Activated gamma-delta T cell treated with anti-CD3 and anti-CD28 coated beads, Interleukin-2, amount 50 U/mL, for 16 hours (primary cell): Measurements from ENCODE around the gene AGPAT1.
"Not testable (repeated sequence)": the region's sequence is repeated elsewhere in the genome, so short reads cannot be mapped to it uniquely, and the experiment has no call there.

Experiments used
- DNase-seq: peaks from one replicate; pipeline ENCODE4 v3.0.0-alpha.2; 2020; ENCODE audit warnings: low read depth

AGPAT1 gene

GRCh38 chr6:32175711-32176475, at the start of gene AGPAT1:
TSS of gene AGPAT1 (minus strand) at chr6:32176084. CDS start at chr6:32171496, 4,588 bp downstream.
- DNase-seq: peak; percentile 96

- DNase-seq: no peak
These were observed 48.8 kb upstream of the AGPAT1 start for GRCh38 chr6:32224696-32225095.

- no peak for DNase-seq
These were observed 47.7 kb upstream of the AGPAT1 start, which contains the start of gene NOTCH4 for GRCh38 chr6:32223258-32224235. TSS of gene NOTCH4 (minus strand) at chr6:32224067. CDS start at chr6:32223928, 139 bp downstream.

GRCh38 chr6:32222333-32223230, 46.7 kb upstream of the AGPAT1 start:
- DNase-seq: no peak

GRCh38 chr6:32220021-32220420, 44.1 kb upstream of the AGPAT1 start:
- no peak for DNase-seq

GRCh38 chr6:32218167-32218566, 42.3 kb upstream of the AGPAT1 start:
- no peak for DNase-seq

- no peak for DNase-seq
These were observed 41.1 kb upstream of the AGPAT1 start for GRCh38 chr6:32216998-32217397.

- no peak for DNase-seq
These were observed 40.4 kb upstream of the AGPAT1 start for GRCh38 chr6:32216285-32216684.

GRCh38 chr6:32215617-32216016, 39.7 kb upstream of the AGPAT1 start:
- no peak for DNase-seq

- no peak for DNase-seq
These were observed 38.2 kb upstream of the AGPAT1 start for GRCh38 chr6:32214126-32214525.

GRCh38 chr6:32213649-32214048, 37.8 kb upstream of the AGPAT1 start:
- DNase-seq: no peak

GRCh38 chr6:32212076-32212760, 36.3 kb upstream of the AGPAT1 start:
- no peak for DNase-seq

- not testable (repeated sequence) for DNase-seq
These were observed 35.5 kb upstream of the AGPAT1 start for GRCh38 chr6:32211432-32211831.

- no peak for DNase-seq
These were observed 34.3 kb upstream of the AGPAT1 start for GRCh38 chr6:32210191-32210601.

GRCh38 chr6:32208996-32209395, 33.1 kb upstream of the AGPAT1 start:
- DNase-seq: no peak

- no peak for DNase-seq
These were observed 28.4 kb upstream of the AGPAT1 start for GRCh38 chr6:32204268-32204715.

GRCh38 chr6:32203426-32204267, 27.8 kb upstream of the AGPAT1 start:
- DNase-seq: no peak

- DNase-seq: no peak
These were observed 26.3 kb upstream of the AGPAT1 start for GRCh38 chr6:32202186-32202585.

- DNase-seq: no peak
These were observed 25.0 kb upstream of the AGPAT1 start for GRCh38 chr6:32200711-32201475.
